ENCODE measurements around the gene SORBS1. TPM values are rescaled to one million over a fixed set of nuclear protein-coding genes. Genes with fewer than 3 reads are reported as not detected.

SORBS1 gene
- polyA plus RNA-seq, 1 donor from 2014 or later = 39.5 TPM

GRCh38 chr10:95330966-95331453, 230.2 kb downstream of the SORBS1 start:
- Histone ChIP-seq H3K9ac (ENCODE audit: low read length) (no peak overlapping the region), H4K20me1 (ENCODE audit: insufficient read depth) (no peaks in the 10 kb centered on the region), H3K9me2 (ENCODE audit: insufficient read depth, low read length) (no peaks in the 10 kb centered on the region), H3K36me3 (ENCODE audit: insufficient read depth, low read length) (no peaks in the 10 kb centered on the region), H3K27me3 (ENCODE audit: insufficient read depth, low read depth, low read length) (no peaks in the 10 kb centered on the region), H3F3A (ENCODE audit: insufficient read depth, low read length, poor library complexity, severe bottlenecking) (no peaks in the 10 kb centered on the region), H3K4me3 (ENCODE audit: low read length) (no peak overlapping the region), H3K9me3 (ENCODE audit: low read length) (no peaks in the 10 kb centered on the region), H3K27ac (ENCODE audit: low read length) (no peak overlapping the region), H3K4me2 (ENCODE audit: low read length) (no peak overlapping the region), H2AFZ (ENCODE audit: low read depth, low read length) (no peak overlapping the region), H3K79me2 (replicated peaks; ENCODE audit: insufficient read depth, low read length) (no peaks in the 10 kb centered on the region)
- TF ChIP-seq POLR2AphosphoS5 (IDR thresholded peaks at IDR 0.05) (no peak), CTCF (IDR thresholded peaks at IDR 0.05; ENCODE audit: poor library complexity, severe bottlenecking) (no peak), MXI1 (conservative IDR thresholded peaks at IDR 0.05; ENCODE audit: poor library complexity, severe bottlenecking) (no peak), SMC3 (conservative IDR thresholded peaks at IDR 0.05; ENCODE audit: poor library complexity) (no peak), REST (IDR thresholded peaks at IDR 0.05; ENCODE audit: borderline replicate concordance) (no peak)

GRCh38 chr10:95329296-95329695, 231.9 kb downstream of the SORBS1 start:
- H2AFZ ChIP-seq (ENCODE audit: low read depth, low read length) = no peak overlapping the region
- no peak overlapping the region for H3K4me3 ChIP-seq (ENCODE audit: low read length)
- no peaks in the 10 kb centered on the region for H3K9me3 ChIP-seq (ENCODE audit: low read length)
- H3K27me3 ChIP-seq (ENCODE audit: insufficient read depth, low read depth, low read length) = no peaks in the 10 kb centered on the region
- H3K4me2 ChIP-seq (ENCODE audit: low read length) = no peak overlapping the region
- H3F3A ChIP-seq (ENCODE audit: insufficient read depth, low read length, poor library complexity, severe bottlenecking) = no peaks in the 10 kb centered on the region
- no peaks in the 10 kb centered on the region for H3K9me2 ChIP-seq (ENCODE audit: insufficient read depth, low read length)
- no peaks in the 10 kb centered on the region for H4K20me1 ChIP-seq (ENCODE audit: insufficient read depth)
- no peak overlapping the region for H3K9ac ChIP-seq (ENCODE audit: low read length)
- TF ChIP-seq MXI1 (conservative IDR thresholded peaks at IDR 0.05; ENCODE audit: poor library complexity, severe bottlenecking) (no peak), SMC3 (conservative IDR thresholded peaks at IDR 0.05; ENCODE audit: poor library complexity) (no peak), TAF1 (IDR thresholded peaks at IDR 0.05; ENCODE audit: low read depth) (no peak), REST (IDR thresholded peaks at IDR 0.05; ENCODE audit: borderline replicate concordance) (no peak), POLR2AphosphoS5 (IDR thresholded peaks at IDR 0.05) (no peak), CTCF (IDR thresholded peaks at IDR 0.05; ENCODE audit: poor library complexity, severe bottlenecking) (no peak), EZH2 (IDR thresholded peaks at IDR 0.05; ENCODE audit: borderline replicate concordance, insufficient read depth, low read length, poor library complexity, severe bottlenecking) (no peak), RAD21 (conservative IDR thresholded peaks at IDR 0.05) (no peak)
- no peak overlapping the region for H3K27ac ChIP-seq (ENCODE audit: low read length)
- H3K36me3 ChIP-seq (ENCODE audit: insufficient read depth, low read length) = no peaks in the 10 kb centered on the region
- no peaks in the 10 kb centered on the region for H3K79me2 ChIP-seq (replicated peaks; ENCODE audit: insufficient read depth, low read length)

Measured in neural cell (in vitro differentiated cells).